Kidney (tissue), 14 donors: ENCODE measurements around the gene MCTP2. TPM values are rescaled to one million over a fixed set of nuclear protein-coding genes. Genes with fewer than 3 reads are reported as not detected.

Experiments used
- DNase-seq, 5 donors: peaks; one replicate each; pipeline ENCODE4 v3.0.0-alpha.2; 2013 to 2020
- FAIRE-seq: peaks from 2 replicates; lab custom pipeline; 2012; peaks lifted over from hg19 to GRCh38; lab: Jason Lieb, UNC
- H3K27ac ChIP-seq, 2 donors: one replicate each; pipeline ENCODE4 v1.7.0; 2013; ENCODE audit warnings: low read depth in 2 of 2, low read length in 2 of 2, inconsistent platforms in 1 of 2
- H3K27me3 ChIP-seq: one replicate; pipeline ENCODE4 v1.7.1; 2013; ENCODE audit warnings: low read length, inconsistent platforms; ENCODE audit not compliant: control insufficient read depth, insufficient read depth
- H3K36me3 ChIP-seq, 3 donors: one replicate each; pipeline versions ENCODE4 v1.7.0 to v1.7.1; 2013; ENCODE audit warnings: low read length in 3 of 3, control low read depth in 1 of 3, inconsistent platforms in 1 of 3; ENCODE audit not compliant: insufficient read depth in 3 of 3, control insufficient read depth in 2 of 3
- H3K4me1 ChIP-seq, 3 donors: one replicate each; pipeline versions ENCODE4 v1.7.0 to v1.7.1; 2013; ENCODE audit warnings: low read length in 3 of 3, inconsistent platforms in 1 of 3, low read depth in 1 of 3; ENCODE audit not compliant: control insufficient read depth in 2 of 3, insufficient read depth in 2 of 3
- H3K4me3 ChIP-seq, 3 donors: one replicate each; pipeline versions ENCODE4 v1.7.0 to v1.8.1; 2013; ENCODE audit warnings: low read length in 3 of 3, control low read depth in 1 of 3, inconsistent platforms in 1 of 3
- H3K9ac ChIP-seq, 3 donors: one replicate each; pipeline versions ENCODE4 v1.7.0 to v1.7.1; 2013; ENCODE audit warnings: low read length in 3 of 3, control low read depth in 1 of 3, inconsistent platforms in 1 of 3
- H3K9me3 ChIP-seq, 3 donors: one replicate each; pipeline versions ENCODE4 v1.7.0 to v1.7.1; 2013; ENCODE audit warnings: low read length in 3 of 3, control low read depth in 1 of 3, inconsistent platforms in 1 of 3; ENCODE audit not compliant: control insufficient read depth in 2 of 3, insufficient read depth in 1 of 3
- intact Hi-C: fragments of 100-400 bp; cut with DNase I; formaldehyde crosslinking; loops from one replicate; pipeline ENCODE4 v1.11.1; 2022
- polyA plus RNA-seq: library from polyadenylated mRNA; stranded (reverse); fragments of 350-450 nt; fragmentation: Illumina TruSeq; extraction: RNeasy Lipid Tissue Mini Kit (QIAGEN cat#74804); gene quantifications from one replicate; pipeline ENCODE4 v1.2.3, GENCODE V29; 2014; ENCODE audit warnings: low read depth, low replicate concordance; ENCODE audit not compliant: insufficient read depth
- total RNA-seq: library from RNA; stranded (reverse); fragmentation: NEBNext Ultra II Directional; extraction: Animal tissue kit (Norgen Biotek cat#: 25700); gene quantifications from one replicate; pipeline ENCODE4 v1.2.1, GENCODE V29; 2021
- TF ChIP-seq, protein P1 (sequence below): IDR thresholded peaks from 3 replicates; pipeline ENCODE4 v1.5.1; 2012; ENCODE audit warnings: mild to moderate bottlenecking, moderate library complexity, borderline replicate concordance; ENCODE audit not compliant: insufficient read depth; ENCODE audit errors: extremely low read depth
- donor health status: control.
- donor health status: control.
- donor health status: control.
- donor health status: control.
- donor health status: control.
- donor health status: DM: yes; HTN: yes; CAD: no.
- donor health status: Normal renal cell carcinoma (clear cell type).

Gene MCTP2
- total and polyA plus RNA-seq, 2 donors from 2014 or later: 1.2 to 21.1 TPM

GRCh38 chr15:94186770-94187331 lies 44.5 kb upstream of the MCTP2 start:
- TF ChIP-seq, protein P1, sequence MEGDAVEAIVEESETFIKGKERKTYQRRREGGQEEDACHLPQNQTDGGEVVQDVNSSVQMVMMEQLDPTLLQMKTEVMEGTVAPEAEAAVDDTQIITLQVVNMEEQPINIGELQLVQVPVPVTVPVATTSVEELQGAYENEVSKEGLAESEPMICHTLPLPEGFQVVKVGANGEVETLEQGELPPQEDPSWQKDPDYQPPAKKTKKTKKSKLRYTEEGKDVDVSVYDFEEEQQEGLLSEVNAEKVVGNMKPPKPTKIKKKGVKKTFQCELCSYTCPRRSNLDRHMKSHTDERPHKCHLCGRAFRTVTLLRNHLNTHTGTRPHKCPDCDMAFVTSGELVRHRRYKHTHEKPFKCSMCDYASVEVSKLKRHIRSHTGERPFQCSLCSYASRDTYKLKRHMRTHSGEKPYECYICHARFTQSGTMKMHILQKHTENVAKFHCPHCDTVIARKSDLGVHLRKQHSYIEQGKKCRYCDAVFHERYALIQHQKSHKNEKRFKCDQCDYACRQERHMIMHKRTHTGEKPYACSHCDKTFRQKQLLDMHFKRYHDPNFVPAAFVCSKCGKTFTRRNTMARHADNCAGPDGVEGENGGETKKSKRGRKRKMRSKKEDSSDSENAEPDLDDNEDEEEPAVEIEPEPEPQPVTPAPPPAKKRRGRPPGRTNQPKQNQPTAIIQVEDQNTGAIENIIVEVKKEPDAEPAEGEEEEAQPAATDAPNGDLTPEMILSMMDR: no peak
- Histone ChIP-seq H3K27ac (no peak overlapping the region), H3K9ac (no peak overlapping the region), H3K4me3 (no peak overlapping the region), H3K4me1 (no peaks in the 10 kb centered on the region), H3K27me3 (no peaks in the 10 kb centered on the region), H3K9me3 (no peaks in the 10 kb centered on the region), H3K36me3 (no peaks in the 10 kb centered on the region)
- DNase-seq: no peak
- intact Hi-C loops: no loop called here
- no peak for FAIRE-seq

DNA sequence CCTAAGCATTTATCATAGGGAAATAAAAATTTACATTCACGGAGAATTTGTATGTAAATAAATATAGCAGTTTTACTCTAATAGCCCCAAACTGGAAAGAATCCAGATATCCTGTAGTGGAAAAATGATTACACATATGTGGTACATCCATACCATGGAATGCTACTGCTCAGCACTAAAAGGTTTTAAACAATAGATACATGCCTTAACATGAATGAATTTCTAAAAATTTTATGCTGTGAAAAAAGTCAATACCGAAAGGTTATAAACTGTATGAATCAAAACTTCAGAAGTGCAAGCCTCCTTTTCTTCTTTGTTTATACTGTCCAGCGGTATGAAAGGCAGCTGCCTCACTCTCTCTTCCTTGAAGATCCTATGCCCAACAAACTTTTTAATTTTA lies 37.5 kb upstream of the MCTP2 start:
- H3K4me1 ChIP-seq: no peaks in the 10 kb centered on the region
- no peaks in the 10 kb centered on the region for H3K27me3 ChIP-seq
- H3K9me3 ChIP-seq: no peaks in the 10 kb centered on the region
- intact Hi-C loops: no loop called here
- TF ChIP-seq, protein P1: no peak
- no peak for FAIRE-seq
- no peak overlapping the region for H3K27ac ChIP-seq
- DNase-seq: no peak
- no peak overlapping the region for H3K9ac ChIP-seq
- no peak overlapping the region for H3K4me3 ChIP-seq
- no peaks in the 10 kb centered on the region for H3K36me3 ChIP-seq

GRCh38 chr15:94196531-94196930 lies 34.8 kb upstream of the MCTP2 start:
- no peak for FAIRE-seq
- intact Hi-C loops: no loop called here

More at GRCh38 chr15:94196531-94196930, 34.8 kb upstream of the MCTP2 start:
- Histone ChIP-seq H3K9me3 (no peaks in the 10 kb centered on the region), H3K4me1 (no peaks in the 10 kb centered on the region), H3K27ac (no peak overlapping the region), H3K9ac (no peak overlapping the region), H3K27me3 (no peaks in the 10 kb centered on the region), H3K4me3 (no peak overlapping the region), H3K36me3 (no peaks in the 10 kb centered on the region)
- TF ChIP-seq, protein P1: no peak
- no peak for DNase-seq
